HG02642 (cell line): Measurements from ENCODE around the gene ADAM23.

Experiments
- ATAC-seq: cut with Tn5 transposase; IDR thresholded peaks from one replicate; pipeline ENCODE4 v1.9.1; 2021; ENCODE audit warnings: mild to moderate bottlenecking; ENCODE audit not compliant: unreplicated experiment, poor library complexity

Gene ADAM23

DNA sequence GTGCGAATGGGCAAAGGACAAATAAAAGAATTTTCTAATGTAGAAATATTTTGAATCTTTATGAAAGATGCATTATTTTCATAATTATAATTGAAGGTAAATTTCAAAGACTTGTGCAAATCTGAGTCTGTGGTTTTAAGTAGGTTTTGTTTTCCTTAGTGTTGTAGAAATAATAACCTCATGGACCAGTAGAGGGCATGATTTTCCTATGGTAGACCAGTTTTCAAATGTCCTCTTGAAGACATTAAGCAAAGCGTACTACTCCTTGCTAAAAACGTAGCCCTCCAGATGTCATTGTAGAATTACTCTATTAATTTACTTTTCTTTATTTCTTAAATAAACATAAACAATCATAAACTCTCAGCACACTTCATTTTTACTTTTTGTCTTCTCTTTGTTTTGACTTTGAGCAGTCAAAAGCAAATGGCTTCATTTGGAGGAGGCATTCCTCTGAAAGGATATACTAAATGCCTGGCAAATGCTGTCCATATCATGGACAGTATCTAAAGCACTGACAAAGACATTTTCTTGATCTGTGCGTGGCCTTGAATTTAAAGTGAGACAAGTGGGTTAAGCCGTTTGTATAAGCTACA, 113.1 kb downstream of the ADAM23 start:
- no peak for ATAC-seq

DNA sequence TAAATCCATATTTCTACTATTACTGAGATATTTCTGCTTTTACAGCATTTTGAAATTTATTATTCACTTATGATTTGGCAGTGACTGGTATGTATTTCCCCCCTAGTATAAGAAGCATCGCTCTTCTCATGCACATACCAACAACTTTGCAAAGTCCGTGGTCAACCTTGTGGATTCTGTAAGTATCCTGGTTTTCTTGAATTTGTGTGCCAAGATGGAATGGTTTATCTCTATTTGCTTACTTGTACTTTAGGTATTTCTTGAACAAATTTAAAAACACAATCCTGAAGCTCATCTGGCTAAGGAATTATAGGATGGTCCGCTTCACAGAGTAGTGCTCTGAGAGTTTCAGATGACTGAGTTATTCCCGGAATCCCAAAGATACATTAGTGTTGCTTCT, 114.0 kb downstream of the ADAM23 start:
- ATAC-seq: no peak

DNA sequence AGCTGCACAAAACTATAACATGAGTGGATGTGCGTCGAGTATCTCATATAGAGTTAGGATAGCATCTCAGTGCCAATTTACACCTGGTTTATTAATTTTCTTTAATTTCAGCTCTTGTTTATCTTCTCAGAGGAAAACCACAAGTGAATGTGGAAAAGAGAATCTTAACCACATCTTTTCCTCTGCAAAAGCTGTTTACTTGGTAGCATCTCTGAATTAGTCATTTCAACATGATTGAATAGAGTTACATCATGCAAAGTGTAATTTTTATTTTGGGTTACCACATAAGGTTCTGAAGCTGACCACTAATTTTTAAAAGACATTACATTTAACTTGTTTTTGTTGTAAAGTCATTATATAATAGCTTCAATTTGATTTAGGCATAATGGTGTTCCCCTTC, 115.2 kb downstream of the ADAM23 start:
- ATAC-seq: no peak

DNA sequence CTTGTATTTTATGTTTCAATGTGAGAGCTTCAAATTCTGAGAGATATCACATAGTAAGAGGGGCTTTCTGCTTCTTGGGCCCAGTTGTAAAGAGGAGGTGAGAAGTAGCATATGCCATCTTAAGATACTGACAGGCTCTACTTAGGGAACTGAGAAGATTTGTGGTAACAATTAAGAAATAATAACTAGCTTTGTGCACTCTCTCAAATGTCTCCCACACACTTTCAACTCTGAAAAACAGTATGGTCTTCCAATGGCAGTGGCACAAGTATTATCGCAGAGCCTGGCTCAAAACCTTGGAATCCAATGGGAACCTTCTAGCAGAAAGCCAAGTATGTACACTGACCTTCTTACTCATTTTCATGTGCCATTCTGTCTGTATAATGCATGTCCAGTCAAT, 118.6 kb downstream of the ADAM23 start:
- no peak for ATAC-seq

DNA sequence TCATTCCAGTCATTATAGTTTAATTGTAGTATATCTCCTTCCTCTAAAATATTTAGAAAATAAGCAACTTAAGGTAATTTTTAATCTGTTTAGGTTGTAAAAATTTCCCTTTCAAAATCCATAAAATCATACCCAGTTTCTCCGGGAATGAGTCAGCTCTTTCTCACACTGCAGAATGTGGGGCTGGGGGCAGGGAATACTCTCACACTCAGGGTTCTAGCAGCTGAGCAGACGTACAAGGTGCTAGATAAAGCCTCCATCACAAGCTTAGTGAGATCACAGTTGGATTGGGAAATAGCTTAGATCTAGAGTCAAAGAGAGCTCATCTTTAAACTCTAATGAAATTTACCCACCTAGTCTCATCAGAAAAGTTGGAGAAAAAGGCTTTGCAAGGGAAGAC, 119.0 kb downstream of the ADAM23 start:
- no peak for ATAC-seq

DNA sequence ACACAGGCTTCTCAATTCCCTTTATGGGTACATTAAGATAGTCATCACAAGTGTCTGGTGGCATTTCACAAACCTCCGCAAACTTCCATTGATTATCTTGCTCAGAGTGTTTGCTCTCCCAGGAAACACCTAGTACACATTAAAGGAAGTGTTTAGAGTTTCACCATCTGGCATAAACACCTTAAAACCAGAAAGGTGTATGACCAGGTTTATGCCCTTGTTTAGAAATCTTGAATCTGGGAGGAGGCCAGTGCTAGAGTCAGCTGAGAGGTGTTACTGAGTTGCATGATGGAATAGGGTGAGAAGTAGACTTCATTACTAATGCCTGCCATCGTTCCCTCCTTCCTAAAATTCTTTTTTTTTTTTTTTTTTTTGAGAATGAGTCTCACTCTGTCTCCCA, 120.0 kb downstream of the ADAM23 start:
- no peak for ATAC-seq

DNA sequence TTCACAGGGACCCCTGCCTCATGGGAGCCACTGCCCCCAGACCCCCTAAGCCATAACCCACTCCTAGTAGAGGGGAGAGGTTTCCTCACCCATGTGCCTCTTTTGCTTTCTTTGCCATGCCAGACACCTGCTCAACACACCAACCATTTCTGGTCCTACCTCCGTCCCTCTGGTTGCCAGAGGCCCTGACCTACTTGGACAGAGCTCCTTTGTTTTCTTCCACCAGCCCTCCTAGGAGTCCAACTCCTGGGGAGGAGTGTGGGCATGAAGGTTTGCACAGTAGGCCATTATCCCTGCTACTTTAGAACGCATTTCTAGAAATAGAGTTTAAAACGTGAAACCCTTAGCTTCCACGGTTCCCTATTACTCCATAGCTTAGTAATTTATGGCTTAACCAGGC, 122.3 kb downstream of the ADAM23 start:
- no peak for ATAC-seq

DNA sequence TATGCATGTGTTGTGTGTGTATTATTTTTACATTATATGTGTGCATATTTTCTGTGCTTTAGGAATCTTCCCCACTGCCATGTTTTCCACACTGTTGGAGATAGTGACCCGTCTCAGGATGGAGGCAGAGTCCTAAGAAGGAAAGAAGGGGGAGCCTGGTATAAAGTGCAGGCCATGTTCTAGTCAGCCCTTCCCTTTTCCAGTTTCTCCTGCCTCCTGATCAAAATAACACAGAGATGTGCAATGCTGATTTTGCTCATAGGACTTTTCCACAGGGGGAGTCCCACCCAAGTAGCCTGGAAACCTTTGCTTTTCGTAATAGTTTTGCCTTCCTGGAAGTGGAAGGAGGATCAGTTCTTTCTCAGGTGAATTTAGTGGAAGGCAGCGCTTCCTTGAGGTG, 126.1 kb downstream of the ADAM23 start:
- ATAC-seq: no peak

DNA sequence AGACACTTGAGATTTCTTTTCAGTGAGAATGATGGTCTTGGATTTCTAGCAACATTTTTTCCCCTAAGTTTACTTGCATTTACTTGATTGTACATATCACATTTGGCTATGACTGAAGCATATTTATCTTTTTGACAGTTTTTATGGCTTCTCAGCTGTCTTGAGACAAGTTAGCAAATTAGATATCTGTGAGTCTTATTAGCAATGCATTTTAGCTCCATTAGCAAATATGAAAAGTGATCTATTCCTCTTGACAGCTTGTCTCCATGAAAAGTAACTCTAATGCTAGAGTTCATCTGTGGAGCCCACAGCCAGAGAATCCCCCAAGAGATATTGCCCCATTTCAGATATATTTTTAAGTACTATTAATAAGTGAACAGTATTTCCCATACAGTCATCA, 126.9 kb downstream of the ADAM23 start:
- ATAC-seq: no peak

DNA sequence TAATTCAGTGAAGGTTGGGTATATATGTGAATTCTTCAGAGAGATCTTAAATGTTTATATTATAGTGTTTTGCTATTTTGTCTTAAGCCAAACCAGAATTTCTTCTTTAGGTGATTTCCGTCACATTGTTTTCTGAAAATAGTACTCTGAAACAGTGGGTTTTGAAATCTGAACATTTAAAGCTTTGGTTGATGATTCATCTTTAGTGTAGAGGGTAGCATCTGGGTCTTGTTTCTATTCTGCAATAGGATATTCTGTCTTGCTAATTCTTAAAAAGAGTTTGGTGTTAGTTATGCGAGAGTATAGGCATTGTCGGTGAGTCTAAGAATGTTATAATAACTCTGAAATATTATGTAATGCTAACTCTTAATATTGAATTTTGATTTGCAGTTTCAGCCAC, 129.4 kb downstream of the ADAM23 start:
- no peak for ATAC-seq

DNA sequence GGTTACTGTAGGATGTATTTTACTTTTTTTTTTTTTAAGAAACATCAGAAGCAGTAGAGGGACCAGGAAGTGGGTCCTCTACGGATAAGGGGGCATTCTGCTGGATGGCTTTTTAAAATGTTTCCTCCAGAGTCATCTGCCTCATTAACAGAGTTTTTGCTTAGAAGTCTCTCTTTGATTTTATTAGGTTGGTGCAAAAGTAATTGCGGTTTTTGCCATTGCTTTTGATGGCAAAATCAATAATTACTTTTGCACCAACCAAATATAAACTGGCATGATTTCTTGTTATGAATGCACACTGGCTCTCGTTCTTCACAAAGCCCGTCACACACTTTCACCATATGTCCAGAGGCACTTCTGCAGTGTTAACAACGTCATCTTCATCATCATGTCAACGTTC, 130.5 kb downstream of the ADAM23 start:
- ATAC-seq: no peak

DNA sequence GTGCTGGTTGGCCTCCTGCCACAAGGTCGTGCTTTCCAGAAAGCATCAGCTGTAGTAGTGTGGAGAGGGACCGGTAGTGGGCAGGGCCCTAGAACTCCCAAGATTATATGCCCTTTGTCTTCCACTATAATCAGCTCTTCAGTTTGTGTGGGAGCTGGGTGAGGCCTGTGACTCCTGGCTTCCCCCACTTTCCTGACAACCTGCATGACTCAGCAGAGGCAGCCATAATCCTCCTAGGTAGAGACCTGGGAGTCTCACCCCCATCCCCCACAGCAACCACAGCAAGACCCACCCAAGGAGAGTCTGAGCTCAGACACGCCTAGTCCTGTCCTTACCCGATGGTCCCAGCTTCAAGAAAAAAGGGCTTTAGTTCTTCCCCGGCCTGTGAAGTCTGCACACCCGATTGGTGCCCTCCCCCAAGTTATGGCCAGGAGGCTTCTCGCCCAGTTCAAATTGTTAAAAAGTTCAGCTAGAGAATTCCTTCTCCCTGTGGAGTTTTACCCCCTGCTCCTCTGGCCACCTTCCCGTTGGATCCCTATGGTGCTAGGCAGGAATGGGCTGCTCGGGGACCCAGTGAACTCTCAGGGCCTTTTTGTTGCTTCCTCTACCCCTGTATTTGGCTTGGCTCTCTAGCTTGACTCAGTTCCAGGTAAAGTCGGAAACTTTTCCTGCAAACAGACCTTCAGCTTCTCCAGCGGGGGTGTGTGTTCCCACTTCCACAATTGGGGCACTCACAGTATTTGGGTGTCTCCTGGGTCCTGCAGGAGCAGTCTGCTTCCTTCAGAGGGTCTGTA, 141.2 kb downstream of the ADAM23 start:
- ATAC-seq: no peak

DNA sequence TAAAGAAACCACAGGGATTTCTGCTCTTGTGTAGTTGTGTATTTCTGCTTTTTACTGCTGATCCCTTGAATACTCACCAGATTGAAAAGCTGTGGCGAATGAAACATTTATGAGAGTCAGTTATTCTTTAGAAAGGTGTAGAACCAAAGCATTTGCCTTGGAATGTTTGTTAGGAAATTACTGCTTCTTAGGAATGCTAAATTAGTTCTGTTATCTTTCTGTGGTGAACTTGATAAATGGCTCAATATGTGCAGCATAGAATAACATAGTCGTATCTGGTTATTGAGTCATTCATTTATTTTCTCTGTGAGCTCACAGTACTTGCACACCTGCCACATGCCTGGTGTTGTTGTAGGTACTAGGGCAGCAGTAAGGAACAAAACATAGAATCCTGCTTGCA, 142.0 kb downstream of the ADAM23 start:
- no peak for ATAC-seq

DNA sequence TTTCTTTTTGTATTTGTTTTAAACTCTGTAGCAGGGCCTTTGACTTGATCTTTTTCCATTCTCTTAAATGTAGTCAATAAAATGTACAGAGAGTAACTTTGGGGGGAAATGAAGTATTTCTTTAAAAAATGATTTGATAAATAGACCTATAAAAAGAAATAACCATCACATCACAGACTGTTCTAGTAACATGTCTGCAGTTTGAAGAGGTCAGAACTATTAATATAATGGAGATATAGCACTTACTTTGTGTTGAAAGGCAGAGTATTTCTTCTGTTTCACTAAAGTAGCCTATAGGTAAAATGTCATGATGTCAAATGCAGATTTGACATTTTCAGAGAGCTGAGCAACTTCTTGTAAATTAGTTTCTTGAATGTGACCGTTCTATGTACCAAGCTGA, 143.3 kb downstream of the ADAM23 start:
- ATAC-seq: no peak

DNA sequence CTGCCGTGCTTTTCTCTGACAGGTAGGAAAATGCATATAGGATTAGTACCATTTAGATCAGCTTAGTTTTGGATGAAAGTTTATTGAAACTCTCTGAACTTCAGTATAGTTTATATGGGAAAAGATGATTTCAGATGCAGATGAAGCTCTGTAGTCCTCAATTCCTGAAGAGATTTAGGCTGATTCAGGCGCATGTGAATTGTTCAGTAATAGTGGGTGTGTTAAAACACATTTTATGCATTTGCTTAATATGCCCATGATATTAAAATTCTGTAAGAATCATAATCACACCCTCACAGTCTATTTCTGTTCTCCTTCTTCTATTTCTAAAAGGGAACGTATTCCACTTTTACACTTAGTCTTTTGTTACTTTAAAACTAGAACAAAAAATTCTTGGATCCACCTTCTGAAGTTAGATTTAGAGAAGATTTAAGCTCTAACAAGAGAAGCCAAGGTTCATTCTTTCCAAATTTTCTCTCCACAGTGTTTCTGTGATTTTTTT, 154.4 kb downstream of the ADAM23 start:
- no peak for ATAC-seq

DNA sequence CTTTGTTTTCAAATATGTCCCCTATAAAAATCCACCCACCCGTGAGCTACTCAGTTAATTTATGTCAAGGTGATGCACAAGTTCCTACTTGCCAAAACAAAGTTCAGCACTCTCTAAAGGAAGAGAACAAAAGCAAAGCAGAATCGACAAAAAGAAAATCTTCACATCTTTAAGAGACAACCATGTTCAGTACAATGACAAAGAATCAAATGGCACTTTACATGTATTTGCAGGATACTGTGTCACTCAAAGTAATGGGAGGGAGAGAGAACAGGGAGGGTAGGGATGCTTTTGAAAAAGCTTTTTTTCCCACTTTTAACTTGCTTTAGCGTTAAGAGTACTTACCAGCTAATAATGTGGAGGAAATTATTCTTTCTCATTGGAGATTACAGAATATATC, 159.9 kb downstream of the ADAM23 start:
- ATAC-seq: no peak

DNA sequence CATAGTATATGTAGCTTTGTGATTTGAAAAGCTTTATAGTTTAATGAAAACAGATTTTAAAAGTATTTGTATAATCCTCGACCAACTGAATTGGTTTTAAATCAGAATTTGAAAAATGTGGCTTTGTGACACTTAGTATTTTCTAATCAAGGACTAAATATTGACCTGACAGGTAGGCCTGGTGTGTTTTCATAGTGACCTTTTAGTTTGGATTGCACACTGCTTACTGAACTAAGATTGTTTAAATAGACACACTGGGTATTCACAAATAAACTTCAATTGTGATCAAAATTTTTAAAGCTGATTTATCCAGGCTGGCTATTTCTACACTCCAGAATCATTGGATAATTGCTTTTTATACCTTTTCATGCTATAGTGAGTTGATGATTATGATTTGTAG, 167.1 kb downstream of the ADAM23 start:
- no peak for ATAC-seq

DNA sequence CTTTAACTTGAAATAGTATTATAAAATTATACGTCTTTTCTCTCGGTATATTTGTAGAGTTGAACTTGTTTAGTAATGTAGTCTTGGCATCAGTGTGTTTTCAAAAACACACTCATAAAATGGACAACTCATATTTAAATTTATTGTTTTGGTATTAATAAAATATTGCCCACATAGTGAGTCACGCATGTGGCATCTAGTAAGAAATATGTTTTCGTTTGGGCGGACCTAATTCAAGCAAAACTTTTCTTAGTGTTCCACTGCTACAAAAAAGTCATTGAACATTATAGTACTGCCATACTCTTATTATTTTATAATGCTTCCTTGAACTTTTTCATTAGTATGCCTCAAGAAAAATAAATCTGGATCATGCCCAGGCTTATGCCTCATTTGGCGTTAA, 167.9 kb downstream of the ADAM23 start:
- no peak for ATAC-seq

DNA sequence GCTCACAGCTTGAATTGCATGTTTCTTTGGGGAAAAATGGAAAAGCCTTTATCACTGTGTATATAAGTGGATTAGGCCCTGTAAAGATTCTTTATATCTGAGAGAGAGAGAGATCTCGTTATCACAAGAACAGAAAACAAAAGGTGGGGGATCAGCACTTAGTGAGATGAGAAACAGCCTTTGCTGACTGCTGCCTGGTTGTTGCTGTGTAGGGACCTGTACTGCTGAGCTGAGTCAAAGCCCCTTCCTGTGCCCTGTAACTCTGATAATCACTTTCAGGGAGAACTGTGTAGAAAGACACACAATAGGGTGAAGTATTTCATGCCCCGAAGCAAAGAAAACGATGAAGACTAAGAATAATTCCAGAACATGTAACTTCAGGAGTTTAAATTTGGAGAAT, 168.4 kb downstream of the ADAM23 start:
- ATAC-seq: no peak

DNA sequence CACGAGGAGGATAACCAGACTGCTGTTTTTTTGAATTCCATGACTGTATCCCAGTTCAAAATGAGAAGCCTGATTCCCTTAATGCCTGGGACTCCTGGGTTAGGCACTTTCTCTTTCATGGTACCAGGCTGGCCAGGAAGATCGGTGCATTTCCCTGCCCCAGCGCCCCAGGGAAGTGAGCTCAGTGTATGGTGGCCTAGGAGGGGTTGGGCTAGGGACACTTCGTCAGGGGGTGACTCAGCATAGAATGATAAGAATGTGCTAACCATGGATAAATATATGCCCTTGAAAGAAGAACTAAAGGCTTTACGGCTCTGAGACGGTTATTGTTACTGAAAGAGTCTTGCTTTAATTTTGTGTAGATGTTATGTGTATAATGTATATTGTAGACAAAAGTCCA, 171.5 kb downstream of the ADAM23 start:
- no peak for ATAC-seq

DNA sequence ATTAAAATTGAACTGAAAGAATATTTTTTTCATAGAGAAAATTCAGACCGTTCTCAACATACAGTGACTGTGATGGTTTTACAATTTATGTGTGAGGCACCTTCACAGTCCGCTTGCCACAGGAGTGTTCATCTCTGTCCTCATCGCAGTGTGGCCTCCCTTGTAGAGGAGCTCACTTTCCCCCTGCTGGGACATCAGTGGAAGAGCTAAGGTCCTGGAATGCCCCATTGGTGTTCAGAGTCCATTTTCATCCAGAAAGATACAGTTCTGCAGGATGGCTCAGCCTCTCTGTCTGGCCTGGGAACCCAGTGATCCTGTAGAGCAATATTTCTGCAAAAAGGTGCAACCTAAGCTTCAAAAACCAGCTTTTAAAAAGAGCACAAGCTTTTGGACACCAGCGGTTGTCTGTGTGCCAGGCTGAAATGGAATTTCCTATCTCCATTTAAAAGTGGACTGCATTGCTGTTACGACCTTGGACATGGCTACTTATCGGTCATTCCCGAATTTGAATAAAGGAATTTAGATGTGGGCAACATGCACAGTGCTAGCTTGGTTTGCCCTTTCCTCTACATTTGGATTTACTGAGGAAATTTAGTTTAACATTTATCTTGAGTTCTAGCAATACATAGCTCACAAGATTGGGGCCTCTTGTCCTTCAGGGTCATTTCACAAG, 172.2 kb downstream of the ADAM23 start:
- ATAC-seq: no peak

DNA sequence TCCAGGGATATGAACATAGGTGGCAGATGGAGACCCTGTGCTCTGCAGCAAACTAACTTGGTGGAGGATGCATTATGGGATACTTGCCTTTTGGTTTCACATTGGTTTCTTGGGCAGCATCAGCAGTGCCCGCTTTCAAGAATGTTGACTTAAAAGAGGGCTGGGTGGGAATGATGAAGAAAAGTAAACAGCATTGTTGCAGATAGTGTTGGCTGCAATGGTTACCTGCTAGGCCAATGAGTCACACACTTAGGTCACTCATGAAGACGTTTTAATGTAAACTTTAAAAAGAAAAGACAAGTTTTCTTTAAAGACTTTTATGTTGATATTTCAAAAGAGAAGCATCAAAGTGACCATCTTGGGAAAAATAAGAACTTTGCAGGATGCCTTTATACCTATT, 172.8 kb downstream of the ADAM23 start:
- no peak for ATAC-seq
